HCT116 (cell line): ENCODE data around the gene CCNA2. TPM values are rescaled to one million over a fixed set of nuclear protein-coding genes. Genes with fewer than 3 reads are reported as not detected.
A peak's percentile ranks its signal among the peaks of the same experiment; 100 is the strongest.

Experiments used
- ATAC-seq: fragments of 200-7000 bp; cut with Tn5 transposase; 2 replicates; pipeline ENCODE4 v1.9.1; 2020; ENCODE audit warnings: mild to moderate bottlenecking, moderate library complexity
- BruUV-seq: library from RNA; stranded (reverse); fragments of 400-500 nt; replicated peaks from 2 replicates; lab custom pipeline; 2021; lab: Mats Ljungman, UMichigan
- CTCF ChIA-PET: fragments of 300-600 bp; sonication (Branson Sonifier 250); formaldehyde crosslinking; loops from one replicate; lab custom pipeline; 2021; ENCODE audit warnings: antibody characterized with exemption; lab: Charles Lee
- POLR2A ChIA-PET: fragments of 300-600, 350-600 bp; sonication (Branson Sonifier 250); formaldehyde crosslinking; loops from one replicate; lab custom pipeline; 2021; ENCODE audit warnings: antibody characterized with exemption; lab: Charles Lee
- RAD21 ChIA-PET, 2 experiments: fragments of 300-600 bp; sonication (Branson Sonifier 250); formaldehyde crosslinking; loops; one replicate each; lab custom pipeline; 2023; ENCODE audit warnings: low total read pairs in 2 of 2; ENCODE audit not compliant: uncharacterized antibody in 2 of 2, unreplicated experiment in 2 of 2, low non-redundant PET in 1 of 2; lab: Charles Lee
- DNase-seq: peaks from one replicate; pipeline ENCODE4 v3.0.0-alpha.2; 2010; ENCODE audit warnings: low read depth, low spot score
- H2AFZ ChIP-seq: fragments of 200-600 bp; shearing (Covaris generic), sonication (generic); 2 replicates; pipeline ENCODE4 v1.6.1; 2017; ENCODE audit warnings: low read depth, mixed run types, mixed read lengths, antibody characterized with exemption, low read length; ENCODE audit not compliant: poor library complexity, severe bottlenecking
- H3K27ac ChIP-seq: 2 replicates; pipeline ENCODE4 v1.5.1; 2012; ENCODE audit warnings: low read depth, low read length
- H3K27me3 ChIP-seq: fragments of 200-600 bp; sonication (generic); 2 replicates; pipeline ENCODE4 v1.6.1; 2016; ENCODE audit warnings: mixed run types, low read length, mixed read lengths; ENCODE audit not compliant: insufficient read depth
- H3K36me3 ChIP-seq, 2 experiments: fragments of 200-500 bp in 1 of 2; fragments of 200-600 bp in 1 of 2; sonication (Bioruptor generic) in 1 of 2; sonication (generic) in 1 of 2; 2 replicates each; pipeline versions ENCODE4 v1.5.1 to v1.6.1; 2014 to 2016; ENCODE audit warnings: low read length in 2 of 2, inconsistent platforms in 1 of 2, mixed read lengths in 1 of 2, mixed run types in 1 of 2; ENCODE audit not compliant: insufficient read depth in 2 of 2, control insufficient read depth in 1 of 2
- H3K4me1 ChIP-seq, 2 experiments: fragments of 200-600 bp in 1 of 2; sonication (generic) in 1 of 2; 2 replicates each; pipeline versions ENCODE4 v1.5.1 to v1.6.1; 2012 to 2017; ENCODE audit warnings: low read length in 2 of 2, inconsistent platforms in 1 of 2, mild to moderate bottlenecking in 1 of 2, mixed read lengths in 1 of 2, mixed run types in 1 of 2, moderate library complexity in 1 of 2; ENCODE audit not compliant: insufficient read depth in 2 of 2, control insufficient read depth in 1 of 2
- H3K4me2 ChIP-seq: fragments of 200-600 bp; sonication (generic); 2 replicates; pipeline ENCODE4 v1.6.1; 2017; ENCODE audit warnings: mixed run types, low read length, mixed read lengths
- H3K4me3 ChIP-seq, 2 experiments: fragments of 200-600 bp in 1 of 2; sonication (generic) in 1 of 2; replicated peaks in 1 of 2; 2 replicates each; pipeline ENCODE4 v1.5.1; 2011 to 2016; ENCODE audit warnings: low read length in 2 of 2, control low read depth in 1 of 2, low read depth in 1 of 2, mild to moderate bottlenecking in 1 of 2, mixed read lengths in 1 of 2, mixed run types in 1 of 2
- H3K79me2 ChIP-seq: fragments of 200-600 bp; sonication (generic); 2 replicates; pipeline ENCODE4 v1.6.1; 2017; ENCODE audit warnings: mild to moderate bottlenecking, mixed run types, low read length, moderate library complexity, mixed read lengths; ENCODE audit not compliant: insufficient read depth
- H3K9ac ChIP-seq: fragments of 200-600 bp; sonication (generic); 2 replicates; pipeline ENCODE4 v1.6.1; 2016; ENCODE audit warnings: low read length, mixed read lengths
- H3K9me2 ChIP-seq: fragments of 200-600 bp; sonication (generic), shearing (Covaris generic); 2 replicates; pipeline ENCODE4 v1.6.1; 2017; ENCODE audit warnings: mixed run types, mild to moderate bottlenecking, moderate library complexity; ENCODE audit not compliant: insufficient read depth
- H3K9me3 ChIP-seq, 2 experiments: fragments of 200-500 bp in 1 of 2; fragments of 200-600 bp in 1 of 2; sonication (Bioruptor generic) in 1 of 2; sonication (generic) in 1 of 2; 2 replicates each; pipeline ENCODE4 v1.6.1; 2014 to 2017; ENCODE audit warnings: low read length in 2 of 2, mixed read lengths in 2 of 2, inconsistent platforms in 1 of 2, low read depth in 1 of 2, mild to moderate bottlenecking in 1 of 2, mixed run types in 1 of 2, moderate library complexity in 1 of 2; ENCODE audit not compliant: control insufficient read depth in 1 of 2, insufficient read depth in 1 of 2
- H4K20me1 ChIP-seq: fragments of 200-600 bp; sonication (generic), shearing (Covaris generic); 2 replicates; pipeline ENCODE4 v1.6.1; 2017; ENCODE audit warnings: mixed run types, mild to moderate bottlenecking, moderate library complexity; ENCODE audit not compliant: insufficient read depth
- ATF3 ChIP-seq: IDR thresholded peaks from 2 replicates; pipeline ENCODE4 v1.6.1; 2012
- CEBPB ChIP-seq: IDR thresholded peaks from 2 replicates; pipeline ENCODE4 v1.6.1; 2012; ENCODE audit warnings: low read depth
- EZH2 ChIP-seq: fragments of 200-600 bp; sonication (generic); IDR thresholded peaks from 2 replicates; pipeline ENCODE4 v1.6.1; 2017; ENCODE audit warnings: antibody characterized with exemption, mixed run types
- JUND ChIP-seq: IDR thresholded peaks from 2 replicates; pipeline ENCODE4 v1.6.1; 2012
- POLR2A ChIP-seq: IDR thresholded peaks from 2 replicates; pipeline ENCODE4 v1.7.0; 2011; ENCODE audit warnings: borderline replicate concordance; ENCODE audit not compliant: insufficient read depth, insufficient read length; ENCODE audit errors: extremely low read depth
- POLR2AphosphoS5 ChIP-seq: IDR thresholded peaks from 2 replicates; pipeline ENCODE4 v1.6.1; 2011; ENCODE audit warnings: mild to moderate bottlenecking, low read depth, low read length, moderate library complexity
- RAD21 ChIP-seq: IDR thresholded peaks from 2 replicates; pipeline ENCODE4 v1.6.1; 2012; ENCODE audit warnings: low read depth, mild to moderate bottlenecking
- SIN3A ChIP-seq: IDR thresholded peaks from 2 replicates; pipeline ENCODE4 v1.6.1; 2012; ENCODE audit warnings: low read depth
- YY1 ChIP-seq: IDR thresholded peaks from 2 replicates; pipeline ENCODE4 v1.6.1; 2011; ENCODE audit warnings: low read length, low read depth, moderate library complexity, mild to moderate bottlenecking; ENCODE audit not compliant: insufficient replicate concordance; ENCODE audit errors: extremely low read depth
- ZFX ChIP-seq: fragments of 450-650 bp; IDR thresholded peaks from 2 replicates; pipeline ENCODE4 v1.6.1; 2017
- intact Hi-C: fragments of 100-400 bp; cut with micrococcal nuclease; formaldehyde crosslinking; loops from 2 replicates; pipeline ENCODE4 v1.10.0; 2022
- total RNA-seq: library from RNA; stranded (reverse); gene quantifications from one replicate; pipeline ENCODE4 v1.2.1, GENCODE V29; 2021; ENCODE audit not compliant: unreplicated experiment
- TF ChIP-seq, protein P1 (sequence below), 3 experiments: fragments of 200-600 bp in 1 of 3; sonication (generic) in 1 of 3; IDR thresholded peaks in 2 of 3; conservative IDR thresholded peaks in 1 of 3; 2 replicates each; pipeline ENCODE4 v1.5.1; 2012 to 2017; ENCODE audit warnings: low read depth in 2 of 3, low read length in 2 of 3, antibody characterized with exemption in 1 of 3, borderline replicate concordance in 1 of 3, control low read depth in 1 of 3, mild to moderate bottlenecking in 1 of 3, mixed read lengths in 1 of 3, mixed run types in 1 of 3, moderate library complexity in 1 of 3; ENCODE audit not compliant: insufficient read depth in 1 of 3
- TF ChIP-seq, protein P2 (sequence below): IDR thresholded peaks from 2 replicates; pipeline ENCODE4 v1.6.1; 2012

Gene CCNA2
- total RNA-seq, 1 experiment from 2014 or later: 75.4 TPM

- TF ChIP-seq, protein P1, sequence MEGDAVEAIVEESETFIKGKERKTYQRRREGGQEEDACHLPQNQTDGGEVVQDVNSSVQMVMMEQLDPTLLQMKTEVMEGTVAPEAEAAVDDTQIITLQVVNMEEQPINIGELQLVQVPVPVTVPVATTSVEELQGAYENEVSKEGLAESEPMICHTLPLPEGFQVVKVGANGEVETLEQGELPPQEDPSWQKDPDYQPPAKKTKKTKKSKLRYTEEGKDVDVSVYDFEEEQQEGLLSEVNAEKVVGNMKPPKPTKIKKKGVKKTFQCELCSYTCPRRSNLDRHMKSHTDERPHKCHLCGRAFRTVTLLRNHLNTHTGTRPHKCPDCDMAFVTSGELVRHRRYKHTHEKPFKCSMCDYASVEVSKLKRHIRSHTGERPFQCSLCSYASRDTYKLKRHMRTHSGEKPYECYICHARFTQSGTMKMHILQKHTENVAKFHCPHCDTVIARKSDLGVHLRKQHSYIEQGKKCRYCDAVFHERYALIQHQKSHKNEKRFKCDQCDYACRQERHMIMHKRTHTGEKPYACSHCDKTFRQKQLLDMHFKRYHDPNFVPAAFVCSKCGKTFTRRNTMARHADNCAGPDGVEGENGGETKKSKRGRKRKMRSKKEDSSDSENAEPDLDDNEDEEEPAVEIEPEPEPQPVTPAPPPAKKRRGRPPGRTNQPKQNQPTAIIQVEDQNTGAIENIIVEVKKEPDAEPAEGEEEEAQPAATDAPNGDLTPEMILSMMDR (IDR thresholded peaks at IDR 0.05 in 2 of 3, conservative IDR thresholded peaks at IDR 0.05 in 1 of 3; ENCODE audit: borderline replicate concordance in 1 of 3, insufficient read depth in 1 of 3, low read depth in 2 of 3, low read length in 2 of 3): no peak
- TF ChIP-seq CEBPB (no peak), JUND (no peak), EZH2 (no peak)
Observed at GRCh38 chr4:121823505-121824170, at the start of gene CCNA2 (continued).

DNA sequence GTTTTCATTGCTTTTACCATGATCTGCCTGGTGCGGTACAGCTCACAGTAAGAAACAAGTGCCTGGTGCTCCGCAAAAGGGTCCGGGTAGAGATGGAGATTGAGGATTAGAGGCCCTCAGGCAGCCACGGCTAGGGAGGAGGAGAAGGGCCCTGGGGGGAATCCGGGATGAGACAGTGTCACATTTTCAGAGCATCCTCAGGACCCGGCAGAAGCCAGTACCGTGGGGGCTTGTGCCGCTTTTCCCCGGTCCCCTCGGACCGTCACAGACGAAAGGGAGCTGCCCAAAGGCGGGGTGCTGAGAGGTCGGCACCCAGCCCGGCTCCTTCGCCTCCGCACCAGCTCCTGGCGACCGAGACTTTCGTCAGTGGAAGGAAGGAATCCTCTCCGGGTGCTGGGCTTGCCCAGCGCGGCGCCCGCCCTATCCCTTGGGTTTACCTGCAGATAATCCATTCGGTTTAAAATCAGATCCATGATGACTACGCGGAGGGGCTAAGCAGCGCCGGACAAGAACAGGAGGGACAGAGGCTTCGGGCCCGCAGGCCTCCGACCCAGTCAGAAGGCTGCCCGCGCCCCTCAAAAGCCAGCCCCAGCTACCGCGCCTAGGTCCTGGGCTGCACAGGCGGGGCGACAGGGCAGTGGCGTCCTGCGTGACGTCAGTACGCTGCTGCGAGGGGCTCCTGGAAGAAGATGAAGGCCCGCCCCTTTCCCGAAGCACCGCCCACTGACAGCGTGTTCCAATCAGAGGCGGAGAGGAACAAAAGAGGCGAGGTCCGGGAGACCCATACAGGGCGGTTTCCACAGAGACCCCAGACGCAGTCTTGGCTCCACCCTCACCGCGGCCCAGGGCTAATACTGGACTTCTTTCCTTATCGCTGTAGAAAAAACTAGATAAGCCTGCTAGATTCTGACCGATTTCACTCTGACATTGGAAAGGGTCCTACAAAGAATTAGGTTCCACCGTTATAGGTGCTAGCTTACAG, 46.4 kb upstream of the CCNA2 start, which contains the start of gene BBS7:
Gene BBS7, minus strand, starts transcription at position 634 of the 982 bp plus-strand sequence. Its CDS starts 161 bp downstream, at position 473.
- peaks cover 8 to 23% of the 10 kb centered on the region in 2 experiments for H3K36me3 ChIP-seq
- peaks cover 3 to 12% of the 10 kb centered on the region in 2 experiments; a peak in 2 of 4 replicates for H3K4me1 ChIP-seq
- RAD21 ChIA-PET: no interaction called here
- H3K4me2 ChIP-seq: peak within 1 kb of the TSS; percentile 75
- peak within 1 kb of the TSS; percentile 92 for H2AFZ ChIP-seq
- POLR2A ChIA-PET: no interaction called here
- peak within 1 kb of the TSS; percentile 59 for H3K27ac ChIP-seq
- H3K9me2 ChIP-seq: no peaks in the 10 kb centered on the region
- no peaks in the 10 kb centered on the region for H4K20me1 ChIP-seq
- BruUV-seq: no TSS peak
- H3K9ac ChIP-seq: peak within 1 kb of the TSS; percentile 82
- ATAC-seq (peak; percentile 97), DNase-seq (peak; percentile 94)
- intact Hi-C loops: no loop called here
- H3K4me3 ChIP-seq: peak within 1 kb of the TSS; percentile 88 to 90
- H3K79me2 ChIP-seq: peaks cover 17% of the 10 kb centered on the region
- peak; percentile 96 for TF ChIP-seq POLR2A
- TF ChIP-seq SIN3A: peak; percentile 21; the same call in 1 of the 2 replicates
- no peak for TF ChIP-seq ATF3
- peak; percentile 98 for TF ChIP-seq POLR2AphosphoS5
- no peak for TF ChIP-seq RAD21
- TF ChIP-seq ZFX: peak; percentile 53
- peak; percentile 7 for TF ChIP-seq YY1
- TF ChIP-seq, protein P2, sequence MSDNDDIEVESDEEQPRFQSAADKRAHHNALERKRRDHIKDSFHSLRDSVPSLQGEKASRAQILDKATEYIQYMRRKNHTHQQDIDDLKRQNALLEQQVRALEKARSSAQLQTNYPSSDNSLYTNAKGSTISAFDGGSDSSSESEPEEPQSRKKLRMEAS: peak; percentile 41; the same call in 1 of the 2 replicates
- TF ChIP-seq CEBPB: no peak
- CTCF ChIA-PET: interaction anchor here (0.6 kb wide), 1 partner anchor 855 kb away, joined by 3 read pairs; no protein-coding TSS in a partner anchor
- H3K27me3 ChIP-seq: no peaks in the 10 kb centered on the region
- H3K9me3 ChIP-seq: no peaks in the 10 kb centered on the region
